Liver (tissue), 3 donors: ENCODE measurements around the gene ABCG5.

Experiments
- EGR1 ChIP-seq, 2 donors: IDR thresholded peaks; 2 replicates each; pipeline ENCODE4 v1.6.1; 2016 to 2018; ENCODE audit warnings: antibody characterized with exemption in 2 of 2, low read depth in 2 of 2
- GABPA ChIP-seq, 2 donors: IDR thresholded peaks in 1 of 2; conservative IDR thresholded peaks in 1 of 2; 2 replicates each; pipeline ENCODE4 v1.6.1; 2016; ENCODE audit warnings: antibody characterized with exemption in 2 of 2, mild to moderate bottlenecking in 1 of 2, moderate library complexity in 1 of 2
- MAX ChIP-seq: IDR thresholded peaks from 2 replicates; pipeline ENCODE4 v1.6.1; 2016; ENCODE audit warnings: antibody characterized with exemption
- REST ChIP-seq: IDR thresholded peaks from 2 replicates; pipeline ENCODE4 v1.6.1; 2016; ENCODE audit warnings: antibody characterized with exemption, mild to moderate bottlenecking
- SP1 ChIP-seq: IDR thresholded peaks from 2 replicates; pipeline ENCODE4 v1.6.1; 2018; ENCODE audit warnings: antibody characterized with exemption, mild to moderate bottlenecking
- TAF1 ChIP-seq: conservative IDR thresholded peaks from 2 replicates; pipeline ENCODE4 v1.6.1; 2016; ENCODE audit warnings: antibody characterized with exemption, mild to moderate bottlenecking
- TF ChIP-seq, protein P1 (sequence below): fragments of 150-350 bp; IDR thresholded peaks from 2 replicates; pipeline ENCODE4 v1.5.1; 2017; ENCODE audit warnings: improper control_type of control experiment, low read depth, low read length; ENCODE audit not compliant: missing input control
- donor health status: healthy.
- donor health status: healthy.

GRCh38 chr2:43806719-43807031 is 32.0 kb downstream of the ABCG5 start:
- peak; percentile 78 for TF ChIP-seq TAF1
- TF ChIP-seq, protein P1, sequence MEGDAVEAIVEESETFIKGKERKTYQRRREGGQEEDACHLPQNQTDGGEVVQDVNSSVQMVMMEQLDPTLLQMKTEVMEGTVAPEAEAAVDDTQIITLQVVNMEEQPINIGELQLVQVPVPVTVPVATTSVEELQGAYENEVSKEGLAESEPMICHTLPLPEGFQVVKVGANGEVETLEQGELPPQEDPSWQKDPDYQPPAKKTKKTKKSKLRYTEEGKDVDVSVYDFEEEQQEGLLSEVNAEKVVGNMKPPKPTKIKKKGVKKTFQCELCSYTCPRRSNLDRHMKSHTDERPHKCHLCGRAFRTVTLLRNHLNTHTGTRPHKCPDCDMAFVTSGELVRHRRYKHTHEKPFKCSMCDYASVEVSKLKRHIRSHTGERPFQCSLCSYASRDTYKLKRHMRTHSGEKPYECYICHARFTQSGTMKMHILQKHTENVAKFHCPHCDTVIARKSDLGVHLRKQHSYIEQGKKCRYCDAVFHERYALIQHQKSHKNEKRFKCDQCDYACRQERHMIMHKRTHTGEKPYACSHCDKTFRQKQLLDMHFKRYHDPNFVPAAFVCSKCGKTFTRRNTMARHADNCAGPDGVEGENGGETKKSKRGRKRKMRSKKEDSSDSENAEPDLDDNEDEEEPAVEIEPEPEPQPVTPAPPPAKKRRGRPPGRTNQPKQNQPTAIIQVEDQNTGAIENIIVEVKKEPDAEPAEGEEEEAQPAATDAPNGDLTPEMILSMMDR = no peak
- TF ChIP-seq MAX = no peak
- no peak for TF ChIP-seq SP1
- TF ChIP-seq REST = no peak
- no peak for TF ChIP-seq GABPA (IDR thresholded peaks at IDR 0.05 in 1 of 2, conservative IDR thresholded peaks at IDR 0.05 in 1 of 2)
- TF ChIP-seq EGR1 (IDR thresholded peaks at IDR 0.05; ENCODE audit: low read depth in 2 of 2) = no peak
